NCI-H187 treated with DMSO at 0.1 percent for 48 hours (cell line): ENCODE results near the gene IRX1.

ENCODE experiments used
- DNase-seq: peaks from one replicate; lab custom pipeline; 2025; lab: John Stamatoyannopoulos, UW

Gene IRX1

DNA sequence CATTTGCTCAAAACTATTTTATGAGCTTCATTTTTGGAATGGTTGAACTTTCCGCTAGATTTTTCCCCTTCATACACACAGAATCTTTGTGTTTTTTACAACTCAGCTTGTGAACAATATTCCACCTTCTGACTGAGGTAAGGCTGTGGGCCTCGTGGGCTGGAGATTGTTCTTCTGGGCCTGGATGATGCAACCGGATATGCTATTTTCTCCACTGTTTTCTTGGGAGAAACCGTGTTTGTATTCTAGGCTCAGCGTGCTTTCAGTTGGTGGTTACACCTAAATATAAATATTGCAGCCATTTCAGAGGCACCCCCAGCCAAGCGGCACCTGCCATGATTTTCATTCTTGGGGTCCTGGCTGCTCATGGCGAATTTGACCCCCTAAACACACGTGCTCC, 55.2 kb downstream of the IRX1 start:
- DNase-seq = no peak
